Brain microvascular endothelial cell (primary cell): ENCODE results near the gene DPH1.

Source experiments
- DNase-seq: peaks from one replicate; pipeline ENCODE4 v3.0.0-alpha.2; 2020
- H3K27ac ChIP-seq: fragments of 250-450 bp; sonication (Bioruptor Pico); 2 replicates; pipeline ENCODE4 v1.5.1; 2020; ENCODE audit warnings: mild to moderate bottlenecking, moderate library complexity
- H3K27me3 ChIP-seq: fragments of 250-450 bp; sonication (Bioruptor Pico); replicated peaks from 2 replicates; pipeline ENCODE4 v1.5.1; 2020; ENCODE audit warnings: mild to moderate bottlenecking
- H3K36me3 ChIP-seq: fragments of 250-450 bp; sonication (Bioruptor Pico); replicated peaks from 2 replicates; pipeline ENCODE4 v1.5.1; 2020; ENCODE audit warnings: mild to moderate bottlenecking
- H3K4me3 ChIP-seq: 2 replicates; pipeline ENCODE4 v1.5.1; 2011; ENCODE audit warnings: low read depth, mild to moderate bottlenecking, control low read depth, low read length, moderate library complexity
- CTCF ChIP-seq: IDR thresholded peaks from 2 replicates; pipeline ENCODE4 v1.5.1; 2011; ENCODE audit warnings: low read depth, mild to moderate bottlenecking, moderate library complexity, low read length, control low read depth, inconsistent platforms; ENCODE audit errors: missing control alignments
- in situ Hi-C: cut with HindIII; loops from 2 replicates; pipeline ENCODE4 v1.10.0; 2017; ENCODE audit warnings: low sequenced_read_pairs, low pct_ligation_motif_present

Gene DPH1

DNA sequence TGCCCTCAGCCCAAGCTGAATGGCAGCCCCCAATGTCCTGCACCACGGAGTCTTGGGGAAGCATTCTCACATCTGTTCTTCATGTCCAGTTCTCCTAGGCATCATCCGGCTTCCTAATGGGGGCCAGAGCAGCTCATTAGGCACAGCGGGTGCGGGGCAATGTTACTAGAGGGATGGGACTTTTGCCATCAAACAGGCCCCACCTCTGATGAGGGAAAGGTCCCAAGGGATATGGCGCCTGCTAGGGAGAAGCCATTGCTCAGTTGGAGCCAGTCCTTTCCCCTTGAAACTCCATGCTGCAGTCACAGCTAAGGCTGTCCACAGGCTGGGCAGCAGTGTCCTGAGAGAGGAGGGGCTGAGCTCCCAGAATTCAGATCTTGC, 1.7 kb upstream of the DPH1 start:
- Histone ChIP-seq H3K27ac (no peak overlapping the region), H3K4me3 (no peak overlapping the region), H3K36me3 (no peaks in the 10 kb centered on the region), H3K27me3 (peaks cover 23% of the 10 kb centered on the region)
- TF ChIP-seq CTCF, result no peak
- DNase-seq, result no peak
- in situ Hi-C loops, result no loop called here

GRCh38 chr17:2028737-2029136, 1.2 kb upstream of the DPH1 start:
- Histone ChIP-seq H3K4me3 (no peak overlapping the region), H3K36me3 (no peaks in the 10 kb centered on the region), H3K27ac (no peak overlapping the region), H3K27me3 (peaks cover 22% of the 10 kb centered on the region)
- peak; percentile 15 for TF ChIP-seq CTCF
- in situ Hi-C loops, result no loop called here
- DNase-seq, result no peak

DNA sequence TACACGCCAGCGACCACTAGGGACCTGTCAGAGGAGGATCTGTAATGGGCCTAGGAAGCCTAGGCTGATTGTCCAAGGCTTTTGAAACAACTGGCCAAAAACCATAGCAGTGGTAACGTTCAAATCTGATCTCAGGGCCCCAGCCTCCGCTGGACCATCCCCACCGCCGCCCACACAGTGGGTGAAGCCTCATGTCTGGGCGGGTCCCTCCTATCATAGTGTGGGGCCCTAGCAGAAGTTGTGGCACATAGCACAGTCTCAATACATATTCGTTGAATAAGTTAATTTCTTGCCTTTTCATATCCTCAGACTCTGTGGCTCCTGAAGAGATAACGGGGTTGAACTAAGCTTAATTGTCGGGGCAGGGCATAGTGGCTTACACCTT, 818 bp downstream of the DPH1 start:
- no peak for DNase-seq

DNA sequence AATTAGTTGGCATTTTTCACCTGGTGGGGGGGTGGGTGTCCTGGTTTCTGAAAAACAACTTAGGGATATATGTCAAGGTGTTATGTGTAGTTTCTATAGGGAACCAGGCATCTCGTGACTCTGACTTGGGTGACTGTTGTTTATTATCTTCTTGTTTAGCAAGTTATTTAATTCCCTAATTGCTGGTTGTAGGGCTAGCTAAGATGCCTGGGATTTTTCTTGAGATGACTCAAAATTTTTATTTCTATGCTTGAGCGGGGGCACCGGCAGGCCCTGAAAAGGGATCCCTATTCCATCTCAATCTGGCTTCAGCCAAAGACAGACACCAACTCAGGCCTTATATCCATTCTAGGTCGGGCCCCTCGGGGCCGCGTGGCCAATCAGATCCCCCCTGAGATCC, 3.2 kb downstream of the DPH1 start:
- H3K27ac ChIP-seq, result no peak overlapping the region
- in situ Hi-C loops, result no loop called here
- no peaks in the 10 kb centered on the region for H3K27me3 ChIP-seq
- TF ChIP-seq CTCF, result no peak
- no peak overlapping the region for H3K4me3 ChIP-seq
- H3K36me3 ChIP-seq, result peaks cover 13% of the 10 kb centered on the region
- DNase-seq, result no peak

More for the DNA sequence above, 818 bp downstream of the DPH1 start:
- in situ Hi-C loops, result no loop called here
- no peak overlapping the region for H3K27ac ChIP-seq
- H3K36me3 ChIP-seq, result peaks cover 3% of the 10 kb centered on the region
- TF ChIP-seq CTCF, result peak; percentile 84
- H3K4me3 ChIP-seq, result peak overlapping the region; percentile 99
- peaks cover 1% of the 10 kb centered on the region for H3K27me3 ChIP-seq

DNA sequence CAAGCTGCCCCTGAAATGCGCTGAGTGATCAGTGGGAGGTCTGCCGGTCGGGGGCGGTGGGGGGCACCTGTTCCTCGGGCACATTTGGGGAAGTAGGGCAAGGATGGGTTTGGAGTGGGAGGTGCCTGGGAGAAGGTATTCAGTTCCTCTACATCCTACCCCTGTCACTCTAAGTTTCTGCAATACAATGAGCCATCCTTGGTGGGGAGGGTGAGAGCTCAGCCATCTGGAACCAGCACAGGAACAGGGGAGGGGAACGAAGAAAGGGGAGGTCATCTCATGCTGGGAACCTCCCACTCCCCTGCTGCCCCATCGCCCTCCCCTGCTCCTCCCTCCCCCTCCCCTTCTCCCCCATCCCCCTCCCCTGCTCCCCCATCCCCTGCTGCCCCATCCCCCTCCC, 4.2 kb downstream of the DPH1 start:
- no peak overlapping the region for H3K4me3 ChIP-seq
- in situ Hi-C loops, result no loop called here
- peaks cover 18% of the 10 kb centered on the region for H3K36me3 ChIP-seq
- DNase-seq, result no peak
- no peaks in the 10 kb centered on the region for H3K27me3 ChIP-seq
- no peak overlapping the region for H3K27ac ChIP-seq
- TF ChIP-seq CTCF, result no peak

DNA sequence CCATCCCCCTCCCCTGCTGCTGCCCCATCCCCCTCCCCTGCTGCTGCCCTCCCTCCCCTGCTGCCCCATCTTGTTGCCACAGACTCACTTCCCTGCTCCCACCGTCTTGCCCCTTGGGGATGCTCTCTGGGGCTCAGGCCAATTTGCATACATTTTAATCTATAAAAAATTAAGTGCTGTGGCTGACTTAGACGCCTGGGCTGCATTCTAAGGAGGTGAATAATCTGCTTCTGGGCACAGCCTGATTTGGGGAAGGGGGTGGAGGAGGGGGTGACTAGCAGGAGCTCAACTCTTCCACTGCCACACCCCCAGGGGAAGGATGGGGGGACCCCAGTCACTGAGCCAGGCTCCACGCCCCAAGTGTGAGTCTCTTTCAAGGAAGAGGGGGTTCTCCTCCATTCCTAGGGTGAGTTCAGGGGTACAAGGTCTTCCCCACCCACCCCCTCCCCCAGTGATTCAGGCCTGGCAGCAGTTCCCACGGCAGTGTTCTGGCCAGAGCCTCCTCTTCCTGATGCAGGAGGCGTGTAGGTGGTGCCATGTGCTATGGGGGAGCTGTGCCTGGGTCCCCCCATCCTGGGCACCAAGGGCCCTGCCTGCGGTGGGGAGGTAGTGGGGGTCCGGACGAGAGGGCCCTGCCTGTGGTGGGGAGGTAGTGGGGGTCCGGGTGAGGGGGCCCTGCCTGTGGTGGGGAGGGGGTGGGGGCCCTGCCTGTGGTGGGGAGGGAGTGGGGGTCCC, 5.0 kb downstream of the DPH1 start:
- H3K4me3 ChIP-seq, result no peak overlapping the region
- in situ Hi-C loops, result no loop called here
- no peak for TF ChIP-seq CTCF

More for the DNA sequence above, 5.0 kb downstream of the DPH1 start:
- Histone ChIP-seq H3K27me3 (no peaks in the 10 kb centered on the region), H3K27ac (no peak overlapping the region), H3K36me3 (peaks cover 18% of the 10 kb centered on the region)
- DNase-seq, result no peak
